Forelimb muscle (tissue), 1 donor: ENCODE data around the gene PPP1R1B. TPM values are rescaled to one million over a fixed set of nuclear protein-coding genes. Genes with fewer than 3 reads are reported as not detected.

Experiments used
- DNase-seq: peaks from one replicate; pipeline ENCODE4 v3.0.0-alpha.2; 2013; ENCODE audit warnings: low read depth
- polyA plus RNA-seq: library from polyadenylated mRNA; unstranded; fragments of 120-200 nt; gene quantifications from one replicate; pipeline ENCODE4 v1.2.1, GENCODE V29; 2013; ENCODE audit not compliant: insufficient read length

PPP1R1B gene
- polyA plus RNA-seq, 1 donor = 1.0 TPM

DNA sequence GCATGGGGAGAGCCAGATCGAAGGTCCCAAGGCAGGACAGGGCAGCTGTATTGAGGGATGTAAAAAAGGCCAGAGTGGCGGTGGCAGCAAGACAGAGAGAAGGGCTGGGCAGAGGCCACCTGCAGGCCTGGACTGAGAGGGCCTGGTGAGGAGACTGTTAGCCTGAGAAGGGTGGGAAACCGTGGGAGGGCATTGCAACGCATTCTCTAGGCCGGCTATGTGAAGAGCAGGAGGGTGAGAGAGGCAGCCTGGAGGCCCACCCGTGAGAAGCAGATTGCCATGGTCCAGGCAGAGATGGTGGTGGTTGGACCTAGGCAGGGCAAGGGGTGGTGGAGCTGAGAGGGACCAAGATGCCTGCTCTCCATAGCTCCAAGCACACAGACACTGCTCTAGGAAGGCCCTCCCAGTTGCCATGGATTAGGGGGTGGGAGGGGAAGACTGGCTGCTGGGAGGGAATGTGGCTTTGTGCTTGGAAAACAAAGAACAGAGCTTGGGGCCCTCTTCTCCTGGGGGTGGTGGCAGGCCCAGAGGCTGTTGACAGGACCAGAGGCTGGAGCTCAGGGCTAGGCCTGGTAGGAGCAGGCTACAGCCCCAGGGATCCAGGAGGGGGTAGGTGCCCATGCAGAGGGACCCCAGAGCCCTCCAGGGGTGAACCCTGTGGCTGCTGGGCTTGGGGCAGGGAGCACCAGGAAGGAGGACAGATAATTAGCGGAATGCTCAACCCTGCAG, 26.0 kb downstream of the PPP1R1B start:
- DNase-seq = no peak

DNA sequence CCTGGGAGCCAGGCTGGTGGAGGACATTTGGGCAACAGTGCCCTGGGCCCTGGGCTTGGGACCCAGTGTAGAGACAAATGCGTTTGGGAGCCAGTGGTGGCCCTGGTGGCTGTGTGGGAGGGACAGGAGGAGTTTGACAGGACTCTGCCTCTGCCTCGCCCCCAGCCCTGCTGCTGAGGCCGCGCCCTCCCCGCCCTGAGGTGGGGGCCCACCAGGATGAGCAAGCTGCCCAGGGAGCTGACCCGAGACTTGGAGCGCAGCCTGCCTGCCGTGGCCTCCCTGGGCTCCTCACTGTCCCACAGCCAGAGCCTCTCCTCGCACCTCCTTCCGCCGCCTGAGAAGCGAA, 26.5 kb downstream of the PPP1R1B start:
- DNase-seq = no peak

DNA sequence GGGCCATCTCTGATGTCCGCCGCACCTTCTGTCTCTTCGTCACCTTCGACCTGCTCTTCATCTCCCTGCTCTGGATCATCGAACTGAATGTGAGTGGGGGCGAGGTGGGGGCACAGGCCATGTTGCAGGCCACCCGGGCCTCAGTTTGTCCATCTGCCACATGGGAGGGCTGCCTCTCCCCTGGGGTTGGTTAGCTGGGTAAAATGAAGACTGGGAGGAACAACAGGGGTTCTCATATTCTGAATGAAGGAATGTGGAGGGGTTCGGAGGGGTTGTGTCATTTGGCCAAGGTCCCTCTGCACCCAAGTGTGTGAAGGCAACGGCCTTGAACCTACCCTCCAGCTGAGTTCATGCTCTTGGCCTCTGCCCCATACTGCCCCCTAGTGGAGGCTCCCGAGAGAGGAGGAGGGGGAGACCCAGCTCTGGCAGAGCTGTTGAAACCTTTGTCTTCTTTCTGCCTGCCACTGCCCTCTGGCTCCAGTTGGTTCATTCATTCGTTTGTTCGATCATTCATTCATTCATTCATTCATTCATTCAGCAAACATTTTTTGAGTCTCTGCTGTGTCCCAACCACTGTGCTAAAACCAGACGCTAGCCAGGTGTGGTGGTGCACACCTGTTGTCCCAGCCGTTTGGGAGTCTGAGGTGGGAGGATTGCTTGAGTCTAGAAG, 27.0 kb downstream of the PPP1R1B start:
- no peak for DNase-seq

DNA sequence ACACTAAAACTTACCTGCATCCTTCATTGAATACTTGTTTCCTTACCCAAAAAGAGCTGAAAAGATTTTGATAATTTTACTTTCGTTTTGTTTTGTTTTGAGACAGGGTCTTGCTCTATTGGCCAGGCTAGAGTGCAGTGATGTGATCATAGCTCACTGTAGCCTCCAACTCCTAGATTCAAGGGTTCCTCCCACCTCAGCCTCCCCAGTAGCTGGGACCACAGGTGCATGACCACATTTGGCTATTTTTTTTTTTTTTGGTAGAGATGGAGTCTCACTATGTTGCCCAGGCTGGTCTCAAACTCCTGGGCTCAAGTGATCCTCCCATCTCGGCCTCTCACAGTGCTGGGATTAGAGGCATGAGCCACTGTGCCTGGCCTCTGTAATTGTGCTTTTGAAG, 28.4 kb downstream of the PPP1R1B start:
- no peak for DNase-seq

DNA sequence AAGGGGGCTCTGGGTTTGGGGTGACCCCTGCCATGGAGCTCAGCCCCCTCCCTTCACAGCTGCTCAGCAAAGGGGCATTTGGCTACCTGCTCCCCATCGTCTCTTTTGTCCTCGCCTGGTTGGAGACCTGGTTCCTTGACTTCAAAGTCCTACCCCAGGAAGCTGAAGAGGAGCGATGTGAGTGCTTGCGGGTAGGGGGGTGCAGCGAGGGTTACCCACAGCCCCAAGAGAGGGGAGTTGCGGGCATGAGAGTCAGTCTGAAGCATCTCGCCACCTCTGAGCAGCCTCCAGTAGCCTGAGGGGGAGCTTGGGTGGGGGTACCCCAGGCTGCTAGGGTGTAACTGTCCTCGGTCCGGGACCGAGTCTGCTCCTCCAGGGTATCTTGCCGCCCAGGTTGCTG, 31.6 kb downstream of the PPP1R1B start:
- DNase-seq = no peak

DNA sequence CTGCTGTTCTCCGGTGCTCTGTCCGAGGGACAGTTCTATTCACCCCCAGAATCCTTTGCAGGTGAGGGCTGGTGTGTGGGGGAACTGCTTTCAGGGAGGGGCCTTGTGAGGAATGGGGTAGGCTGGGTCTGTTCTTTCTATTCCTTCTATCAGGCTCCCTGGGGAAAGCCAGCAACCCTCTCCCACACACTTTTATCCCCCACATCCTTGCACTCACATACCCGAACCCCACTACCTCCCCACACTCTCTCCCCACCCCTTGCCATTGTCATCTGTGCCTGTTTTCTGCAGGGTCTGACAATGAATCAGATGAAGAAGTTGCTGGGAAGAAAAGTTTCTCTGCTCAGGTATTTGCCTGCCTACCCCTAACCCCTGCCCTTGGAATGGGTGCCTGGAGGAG, 32.0 kb downstream of the PPP1R1B start:
- DNase-seq = no peak

DNA sequence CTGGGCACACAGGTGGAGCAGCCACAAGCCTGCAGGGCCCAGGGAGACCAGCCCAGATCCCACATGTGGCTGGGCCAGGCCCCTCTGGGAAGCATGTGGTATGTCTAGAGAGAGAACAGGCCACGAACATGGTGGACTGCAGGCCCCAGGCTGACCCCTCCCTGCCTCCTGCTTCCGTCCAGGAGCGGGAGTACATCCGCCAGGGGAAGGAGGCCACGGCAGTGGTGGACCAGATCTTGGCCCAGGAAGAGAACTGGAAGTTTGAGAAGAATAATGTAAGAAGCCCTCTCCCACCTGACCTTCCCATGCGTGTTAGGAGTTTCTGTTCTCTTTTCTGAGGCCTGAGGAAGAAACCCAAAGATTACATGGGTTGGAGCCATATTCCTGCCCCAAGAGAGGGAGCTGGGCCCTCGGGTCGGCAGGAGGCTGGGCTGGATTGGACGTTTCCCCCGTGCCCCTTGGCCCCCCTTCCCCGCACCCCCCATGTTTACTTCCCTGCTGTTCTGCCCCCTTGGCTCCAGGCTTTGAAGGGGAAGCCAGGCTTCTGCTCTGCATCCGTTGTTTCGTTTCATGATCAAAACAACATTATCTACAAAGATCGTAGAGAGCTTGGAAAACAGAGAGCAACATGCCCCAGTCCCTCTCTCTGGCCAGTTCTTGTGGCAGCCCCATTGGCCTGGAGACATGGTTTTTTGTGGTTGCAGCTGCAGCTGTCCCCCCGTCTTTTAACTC, 32.7 kb downstream of the PPP1R1B start:
- no peak for DNase-seq

DNA sequence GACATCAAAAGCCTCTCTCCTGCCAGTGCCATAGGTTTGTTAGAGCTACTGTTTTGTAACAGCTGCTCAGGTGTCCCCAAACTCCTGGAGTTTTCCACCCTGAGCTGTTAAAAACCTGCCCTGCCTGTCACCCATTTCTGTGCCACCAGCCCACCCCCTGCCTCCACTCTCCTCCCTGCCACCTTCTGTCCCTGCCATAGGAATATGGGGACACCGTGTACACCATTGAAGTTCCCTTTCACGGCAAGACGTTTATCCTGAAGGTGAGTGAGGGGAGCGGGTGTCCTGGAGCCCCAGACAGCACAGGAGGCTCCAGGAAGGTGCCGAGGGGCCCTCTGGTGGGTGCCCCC, 33.2 kb downstream of the PPP1R1B start:
- no peak for DNase-seq

DNA sequence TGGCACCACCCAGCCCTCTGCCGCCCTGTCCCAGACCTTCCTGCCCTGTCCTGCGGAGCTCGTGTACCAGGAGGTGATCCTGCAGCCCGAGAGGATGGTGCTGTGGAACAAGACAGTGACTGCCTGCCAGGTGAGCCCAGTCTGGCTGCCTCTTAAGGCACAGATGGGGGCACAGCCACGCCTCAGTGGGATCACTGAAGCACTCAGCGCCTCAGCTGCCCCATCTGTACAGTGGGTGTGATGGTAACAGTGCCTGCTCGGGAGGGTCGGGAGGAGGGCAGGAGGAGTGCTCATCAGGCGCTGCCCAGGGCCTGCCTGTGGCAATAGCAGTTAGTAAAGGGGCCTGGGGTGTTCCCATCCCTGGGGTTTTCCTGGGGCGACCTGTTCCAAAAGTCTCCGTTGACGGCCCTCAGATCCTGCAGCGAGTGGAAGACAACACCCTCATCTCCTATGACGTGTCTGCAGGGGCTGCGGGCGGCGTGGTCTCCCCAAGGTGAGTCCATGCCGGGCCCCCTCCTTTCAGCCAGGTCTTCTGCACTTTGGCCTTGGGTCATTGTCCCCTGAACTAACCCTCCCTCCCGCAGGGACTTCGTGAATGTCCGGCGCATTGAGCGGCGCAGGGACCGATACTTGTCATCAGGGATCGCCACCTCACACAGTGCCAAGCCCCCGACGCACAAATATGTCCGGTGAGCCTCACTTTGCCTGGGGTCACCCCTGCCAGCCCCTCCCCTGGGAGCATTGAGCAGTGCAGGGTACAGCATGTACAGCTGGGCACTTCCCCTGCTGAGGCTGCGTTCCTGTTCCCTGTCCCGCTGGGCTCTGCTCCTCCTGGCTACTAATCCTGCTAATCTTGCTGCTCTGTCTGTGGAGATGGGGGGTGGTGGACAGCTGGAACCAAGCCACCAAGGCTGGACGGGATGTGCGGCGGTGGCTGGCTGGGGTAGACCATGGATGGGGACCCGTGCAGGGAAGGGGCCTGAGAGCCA, 33.9 kb downstream of the PPP1R1B start:
- no peak for DNase-seq

DNA sequence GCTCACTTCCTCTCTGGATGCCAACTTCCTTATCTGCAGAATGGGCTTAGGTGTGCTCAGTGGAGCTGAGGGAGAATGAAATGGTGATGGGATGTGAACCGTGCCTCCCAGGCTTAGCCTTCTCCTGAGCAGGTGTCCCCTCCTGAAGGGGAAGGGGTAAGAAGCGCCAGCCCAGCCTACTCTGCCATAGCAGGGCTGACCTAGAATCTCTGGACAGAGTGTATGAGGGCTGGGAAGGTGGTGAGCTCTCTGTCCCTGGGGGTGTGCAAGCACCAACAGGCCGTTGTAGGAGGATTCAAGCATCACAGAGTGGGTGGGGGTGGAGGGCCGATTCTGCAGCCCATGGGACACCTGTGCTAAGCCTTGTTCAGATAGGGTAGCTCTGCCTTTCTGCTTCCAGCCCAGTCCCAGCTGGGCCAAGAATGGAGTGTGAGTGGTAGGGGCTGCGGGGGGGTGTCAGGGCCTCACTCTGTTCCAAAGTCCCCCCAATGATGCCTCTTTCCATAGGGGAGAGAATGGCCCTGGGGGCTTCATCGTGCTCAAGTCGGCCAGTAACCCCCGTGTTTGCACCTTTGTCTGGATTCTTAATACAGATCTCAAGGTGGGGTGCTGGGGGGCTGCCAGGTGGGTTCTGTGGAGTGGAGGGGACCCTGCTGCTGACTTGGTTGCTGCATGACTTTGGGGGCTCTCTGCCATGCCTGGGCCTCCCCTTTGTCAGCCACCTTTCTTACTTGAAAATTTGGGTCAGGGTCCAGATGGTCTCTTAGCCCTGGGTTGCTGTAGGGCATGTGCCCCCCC, 35.2 kb downstream of the PPP1R1B start:
- DNase-seq = no peak

DNA sequence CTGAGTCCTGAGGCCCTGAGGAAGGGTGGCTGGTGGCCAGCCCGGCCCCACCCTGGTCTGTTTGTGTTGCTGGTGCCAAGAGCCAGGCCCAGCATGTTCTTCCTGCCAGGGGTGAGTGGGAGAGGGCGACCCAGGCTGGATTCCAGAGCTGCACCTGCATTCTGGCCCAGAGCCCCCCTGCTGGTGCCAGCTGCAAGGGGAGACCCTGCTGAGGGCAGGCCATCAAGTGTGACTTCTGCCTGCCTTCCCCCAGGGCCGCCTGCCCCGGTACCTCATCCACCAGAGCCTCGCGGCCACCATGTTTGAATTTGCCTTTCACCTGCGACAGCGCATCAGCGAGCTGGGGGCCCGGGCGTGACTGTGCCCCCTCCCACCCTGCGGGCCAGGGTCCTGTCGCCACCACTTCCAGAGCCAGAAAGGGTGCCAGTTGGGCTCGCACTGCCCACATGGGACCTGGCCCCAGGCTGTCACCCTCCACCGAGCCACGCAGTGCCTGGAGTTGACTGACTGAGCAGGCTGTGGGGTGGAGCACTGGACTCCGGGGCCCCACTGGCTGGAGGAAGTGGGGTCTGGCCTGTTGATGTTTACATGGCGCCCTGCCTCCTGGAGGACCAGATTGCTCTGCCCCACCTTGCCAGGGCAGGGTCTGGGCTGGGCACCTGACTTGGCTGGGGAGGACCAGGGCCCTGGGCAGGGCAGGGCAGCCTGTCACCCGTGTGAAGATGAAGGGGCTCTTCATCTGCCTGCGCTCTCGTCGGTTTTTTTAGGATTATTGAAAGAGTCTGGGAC, 36.0 kb downstream of the PPP1R1B start:
- no peak for DNase-seq

DNA sequence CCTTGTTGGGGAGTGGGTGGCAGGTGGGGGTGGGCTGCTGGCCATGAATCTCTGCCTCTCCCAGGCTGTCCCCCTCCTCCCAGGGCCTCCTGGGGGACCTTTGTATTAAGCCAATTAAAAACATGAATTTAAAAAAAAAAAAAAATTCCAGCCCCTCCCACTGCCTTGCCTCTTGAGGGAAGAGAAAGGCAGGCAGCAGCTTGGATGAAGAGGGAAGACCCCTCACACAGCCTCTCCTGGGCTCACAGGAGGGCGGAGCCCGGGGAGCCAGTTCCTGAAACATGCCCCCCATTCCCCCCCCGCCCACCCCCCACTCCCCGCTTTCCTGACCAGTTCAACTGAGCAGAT, 36.6 kb downstream of the PPP1R1B start:
- DNase-seq = no peak

DNA sequence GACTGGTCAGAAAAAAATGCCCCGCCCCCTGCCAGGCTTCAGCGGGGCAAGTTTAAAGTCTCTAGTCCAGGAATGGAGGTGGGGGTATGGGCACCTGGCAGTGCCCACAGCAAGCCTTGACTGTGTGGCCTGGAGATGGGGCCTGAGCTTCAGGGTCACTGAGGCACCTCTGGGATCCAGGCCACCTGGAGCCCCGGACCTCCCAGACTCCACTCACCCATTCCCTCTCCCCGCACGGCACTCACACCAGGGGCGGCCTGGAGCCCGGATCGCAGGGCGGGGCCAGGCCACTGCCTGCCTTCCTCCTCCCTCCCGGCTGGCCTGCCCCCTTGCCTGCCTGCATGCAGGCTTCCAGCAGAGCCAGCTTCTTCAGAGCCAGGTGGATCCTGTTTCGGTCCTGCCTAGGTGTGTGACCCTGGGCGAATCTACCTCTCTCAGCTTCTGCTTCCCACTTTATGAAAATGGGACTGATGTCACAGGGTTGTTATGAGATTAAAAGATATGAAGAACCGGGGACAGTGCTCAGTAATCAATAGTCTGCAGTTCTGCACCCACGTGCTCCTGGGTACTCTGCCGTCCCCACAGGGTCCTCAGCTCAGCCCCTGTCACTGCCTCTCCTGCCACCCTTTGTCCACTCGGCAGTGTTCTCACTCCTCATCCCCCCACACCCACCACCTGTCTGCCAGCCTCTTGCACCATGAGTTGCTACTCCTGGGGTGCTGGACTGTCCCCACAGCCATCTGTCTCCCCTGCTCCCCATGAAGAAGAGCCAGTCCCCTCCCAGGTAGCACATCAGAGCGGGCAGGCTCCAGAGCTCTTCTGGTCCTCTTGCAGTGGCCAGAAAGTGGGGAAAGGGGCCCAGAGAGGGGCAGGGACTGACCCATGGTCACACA, 37.2 kb downstream of the PPP1R1B start:
- no peak for DNase-seq

DNA sequence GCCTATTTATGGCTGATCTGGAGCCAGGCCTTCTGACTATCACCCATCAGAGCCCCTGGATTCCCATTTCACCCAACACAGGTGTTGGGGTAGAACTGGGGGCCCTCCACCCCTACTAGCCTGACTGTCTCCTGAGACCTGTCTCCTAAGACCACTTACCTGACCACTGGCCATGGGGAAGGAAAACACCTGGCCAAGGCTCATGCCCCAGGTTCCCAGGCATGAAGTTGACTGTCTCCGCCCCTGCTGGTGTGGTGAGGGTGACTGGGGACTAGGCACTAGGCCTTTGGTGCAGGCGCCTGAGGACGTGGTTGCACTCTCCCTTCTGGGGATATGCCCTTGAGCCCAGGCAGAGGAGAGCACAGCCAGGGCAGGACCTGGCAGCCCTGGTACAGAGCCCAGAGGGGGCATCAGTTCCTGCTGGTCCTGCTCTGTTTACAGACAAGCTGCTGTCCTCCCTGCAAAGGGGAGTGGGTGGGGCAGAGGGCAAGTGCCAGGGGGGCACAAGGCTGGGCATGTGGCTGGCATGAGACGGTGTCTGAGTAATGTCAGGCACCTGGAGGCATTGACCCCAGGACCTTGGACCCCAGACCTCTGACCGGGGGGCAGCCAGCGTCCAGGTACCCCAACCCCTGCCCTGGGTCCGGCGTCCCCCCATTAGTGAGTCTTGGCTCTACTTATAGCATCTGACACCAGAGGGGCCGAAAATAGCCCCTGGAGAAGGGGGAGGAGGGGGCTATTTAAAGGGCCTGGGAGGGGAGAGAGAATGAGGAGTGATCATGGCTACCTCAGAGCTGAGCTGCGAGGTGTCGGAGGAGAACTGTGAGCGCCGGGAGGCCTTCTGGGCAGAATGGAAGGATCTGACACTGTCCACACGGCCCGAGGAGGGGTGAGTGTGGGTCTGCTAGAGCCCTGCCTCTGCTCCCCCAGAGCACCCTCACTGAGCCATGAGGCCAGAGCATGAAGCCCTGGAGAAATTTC, 38.1 kb downstream of the PPP1R1B start, which contains the start of gene TCAP:
Gene TCAP, plus strand, starts transcription at position 769 of the 981 bp plus-strand sequence. Its CDS starts 11 bp downstream, at position 780.
- no peak for DNase-seq

DNA sequence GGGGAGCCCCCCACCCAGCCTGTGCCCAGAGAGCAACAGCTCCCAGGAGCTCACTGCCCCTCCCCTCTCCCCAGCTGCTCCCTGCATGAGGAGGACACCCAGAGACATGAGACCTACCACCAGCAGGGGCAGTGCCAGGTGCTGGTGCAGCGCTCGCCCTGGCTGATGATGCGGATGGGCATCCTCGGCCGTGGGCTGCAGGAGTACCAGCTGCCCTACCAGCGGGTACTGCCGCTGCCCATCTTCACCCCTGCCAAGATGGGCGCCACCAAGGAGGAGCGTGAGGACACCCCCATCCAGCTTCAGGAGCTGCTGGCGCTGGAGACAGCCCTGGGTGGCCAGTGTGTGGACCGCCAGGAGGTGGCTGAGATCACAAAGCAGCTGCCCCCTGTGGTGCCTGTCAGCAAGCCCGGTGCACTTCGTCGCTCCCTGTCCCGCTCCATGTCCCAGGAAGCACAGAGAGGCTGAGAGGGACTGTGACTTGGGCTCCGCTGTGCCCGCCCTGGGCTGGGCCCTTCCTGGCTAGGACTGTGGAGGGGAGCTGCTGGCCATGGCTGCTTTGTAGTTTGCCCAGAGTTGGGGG, 39.0 kb downstream of the PPP1R1B start:
- no peak for DNase-seq

DNA sequence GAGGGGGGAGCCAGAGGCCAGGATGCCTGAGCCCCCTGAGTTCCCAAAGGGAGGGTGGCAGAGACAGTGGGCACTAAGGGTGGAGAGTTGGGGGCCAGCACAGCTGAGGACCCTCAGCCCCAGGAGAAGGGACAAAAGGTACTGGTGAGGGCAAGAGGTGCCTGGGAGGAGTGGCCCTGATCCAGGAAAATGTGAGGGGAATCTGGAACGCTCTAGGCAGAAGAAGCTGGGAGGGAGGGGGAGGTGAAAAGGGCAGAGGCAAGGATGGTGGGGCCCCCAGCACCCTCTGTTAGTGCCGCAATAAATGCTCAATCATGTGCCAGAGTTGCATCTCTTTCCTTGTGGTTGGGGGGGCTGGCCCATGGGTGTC, 39.5 kb downstream of the PPP1R1B start:
- no peak for DNase-seq

DNA sequence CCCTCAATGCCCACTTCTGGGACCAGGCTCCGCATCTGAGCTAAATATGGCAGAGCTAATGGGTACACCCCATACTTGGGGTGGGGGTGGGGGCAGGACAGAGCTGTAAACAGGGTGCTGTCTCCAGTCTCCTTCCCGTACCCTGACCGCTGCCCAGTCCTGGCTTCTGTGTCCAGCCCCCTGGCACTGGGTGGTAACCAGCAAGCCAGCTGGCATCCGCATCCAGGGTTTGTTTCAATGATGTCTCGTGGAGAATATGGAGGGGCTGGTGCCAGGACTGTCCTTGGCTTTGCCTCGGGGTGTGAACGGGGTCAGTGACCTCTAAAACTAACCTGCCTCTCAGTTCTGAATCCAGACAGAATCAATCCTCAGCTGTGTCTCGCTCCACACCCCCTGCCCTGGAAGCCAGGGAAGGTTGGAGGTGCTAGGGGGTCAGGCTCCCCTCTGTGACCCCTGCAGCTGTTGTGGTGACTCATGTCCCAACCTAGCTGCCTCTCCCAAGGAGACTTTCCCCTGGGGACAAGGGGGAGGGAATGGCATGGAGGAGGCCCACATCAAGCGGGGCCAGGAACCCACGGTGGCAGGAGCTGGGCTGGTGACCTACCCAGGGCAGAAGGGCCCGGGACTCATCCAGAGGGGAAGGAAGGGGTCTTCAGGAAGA, 40.0 kb downstream of the PPP1R1B start:
- no peak for DNase-seq
